GM10847 (cell line): ENCODE results near the gene GABARAPL1.

Source experiments
- POLR2A ChIP-seq: IDR thresholded peaks from 2 replicates; pipeline ENCODE4 v1.6.1; 2011; ENCODE audit not compliant: insufficient read length; ENCODE audit errors: extremely low read depth

The GABARAPL1 gene

DNA sequence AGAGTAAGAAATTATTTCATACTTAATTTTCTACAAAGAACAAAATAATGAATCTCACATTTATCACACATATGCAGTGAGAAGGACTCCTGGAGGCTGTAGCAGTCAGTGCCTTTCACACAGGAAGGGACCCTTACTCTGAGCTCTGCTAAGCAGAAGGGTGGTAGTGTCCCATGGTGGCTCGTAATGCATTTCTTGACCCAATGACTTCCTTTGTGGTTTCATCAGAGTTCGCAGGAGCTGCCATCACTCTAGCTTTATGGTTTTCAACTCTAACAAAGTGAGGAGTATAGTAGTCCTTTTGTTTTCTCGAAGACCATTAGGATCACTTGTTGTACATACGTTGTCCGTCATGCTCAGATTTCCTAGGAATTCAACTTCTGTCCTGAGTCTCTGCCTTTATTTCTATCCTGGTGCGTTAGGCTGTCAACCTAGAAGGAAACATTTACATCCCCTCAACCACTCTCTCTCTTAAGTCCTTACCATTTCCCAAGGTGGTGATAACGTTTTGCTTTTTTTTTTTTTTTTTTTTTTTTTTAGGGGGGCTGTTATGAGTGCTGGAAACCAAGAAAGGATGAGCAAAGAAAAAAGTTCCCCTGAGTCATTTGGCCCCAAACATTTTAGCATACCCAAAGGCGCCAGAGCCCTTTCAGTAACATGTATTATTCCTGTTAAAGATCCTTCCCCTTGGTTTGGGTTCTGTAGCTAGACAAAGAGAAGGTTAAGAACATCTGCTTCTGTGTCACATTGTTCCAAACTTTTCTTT, 37.2 kb downstream of the GABARAPL1 start:
- no peak for TF ChIP-seq POLR2A

DNA sequence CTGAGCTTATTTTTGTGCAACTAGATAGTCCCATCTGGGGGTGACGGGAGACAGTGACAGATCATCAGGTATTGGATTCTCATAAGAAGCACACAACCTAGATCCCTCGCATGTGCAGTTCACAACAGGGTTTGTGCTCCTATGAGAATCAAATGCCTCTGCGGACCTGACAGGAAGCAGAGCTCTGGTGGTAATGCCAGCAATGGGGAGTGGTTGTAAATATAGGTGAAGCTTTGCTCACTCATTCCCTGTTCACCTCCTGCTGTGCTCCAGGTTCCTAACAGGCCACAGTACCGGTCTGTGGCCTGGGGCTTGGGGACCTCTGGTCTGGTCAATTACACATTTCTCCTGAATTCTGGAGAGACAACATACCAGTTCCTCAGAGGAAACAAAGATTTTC, 39.0 kb downstream of the GABARAPL1 start:
- TF ChIP-seq POLR2A: no peak

DNA sequence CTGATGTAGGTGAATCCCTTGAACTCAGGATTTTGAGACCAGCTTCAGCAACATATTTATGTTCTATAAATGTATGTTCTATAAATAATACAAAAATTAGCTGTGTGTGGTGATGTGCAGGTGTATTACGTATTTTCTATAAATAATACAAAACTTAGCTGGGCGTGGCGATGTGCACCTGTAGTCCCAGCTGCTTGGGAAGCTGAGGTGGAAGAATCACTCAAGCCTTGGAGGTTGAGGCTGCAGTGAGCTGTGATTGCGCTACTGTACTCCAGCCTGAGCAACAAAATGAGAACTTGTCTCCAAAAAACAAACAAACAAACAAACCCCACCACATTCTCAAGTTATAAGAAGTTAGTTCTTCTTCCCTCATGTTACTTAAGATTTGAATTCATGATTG, 39.5 kb downstream of the GABARAPL1 start:
- no peak for TF ChIP-seq POLR2A

DNA sequence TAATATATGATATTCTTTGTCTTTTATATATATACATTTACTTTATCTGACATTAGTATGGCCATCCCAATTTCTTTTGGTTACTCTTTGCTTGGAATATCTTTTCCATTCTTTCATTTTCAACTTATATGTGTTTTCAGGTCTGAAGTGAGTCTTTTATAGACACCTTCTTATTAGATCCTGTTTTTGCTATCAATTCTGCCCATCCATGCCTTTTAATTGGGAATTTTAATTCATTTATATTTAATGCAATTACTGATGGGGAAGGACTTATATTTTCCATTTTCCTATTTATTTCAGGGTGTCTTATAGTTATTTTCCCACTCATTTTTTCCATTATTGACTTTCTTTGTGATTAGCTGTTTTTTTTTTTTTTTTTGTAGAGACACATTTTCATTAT, 43.4 kb downstream of the GABARAPL1 start:
- TF ChIP-seq POLR2A: no peak

DNA sequence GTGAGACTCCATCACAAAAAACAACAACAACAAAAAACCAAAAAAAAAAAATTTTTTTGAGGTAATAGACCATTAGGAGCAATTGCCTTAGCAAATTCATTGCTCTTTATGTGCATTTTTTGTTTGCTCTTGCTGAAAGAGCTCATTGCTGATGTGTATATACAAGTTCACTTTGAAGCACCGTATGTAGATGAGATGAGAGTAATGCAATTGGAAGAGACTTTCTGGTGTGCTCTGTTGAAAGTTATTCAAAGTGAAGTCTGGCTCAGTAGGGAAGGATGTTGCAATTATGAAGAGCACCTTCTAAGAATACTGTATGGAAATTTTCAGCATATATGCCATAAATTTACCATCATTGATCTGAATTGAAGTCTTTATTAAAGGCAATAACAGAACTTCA, 48.2 kb downstream of the GABARAPL1 start:
- no peak for TF ChIP-seq POLR2A

DNA sequence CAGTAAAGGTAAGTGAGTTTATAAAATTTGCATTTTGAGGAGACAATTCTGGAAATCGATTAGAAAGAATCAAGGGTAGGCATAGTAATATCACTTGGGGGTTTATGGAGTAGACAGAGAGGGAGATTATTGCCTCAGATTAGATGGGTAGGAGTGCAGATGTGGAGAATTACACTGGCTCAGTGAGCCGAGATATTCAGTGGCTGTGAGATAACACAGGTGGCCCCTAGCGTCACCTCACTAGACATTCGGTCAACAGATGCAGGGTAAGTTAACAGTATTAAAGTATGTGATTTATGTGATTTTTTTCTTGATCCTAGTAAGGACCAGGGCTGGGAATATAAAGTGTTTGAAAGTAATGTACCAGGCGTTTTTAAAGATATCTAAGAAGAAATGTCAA, 55.4 kb downstream of the GABARAPL1 start:
- no peak for TF ChIP-seq POLR2A

DNA sequence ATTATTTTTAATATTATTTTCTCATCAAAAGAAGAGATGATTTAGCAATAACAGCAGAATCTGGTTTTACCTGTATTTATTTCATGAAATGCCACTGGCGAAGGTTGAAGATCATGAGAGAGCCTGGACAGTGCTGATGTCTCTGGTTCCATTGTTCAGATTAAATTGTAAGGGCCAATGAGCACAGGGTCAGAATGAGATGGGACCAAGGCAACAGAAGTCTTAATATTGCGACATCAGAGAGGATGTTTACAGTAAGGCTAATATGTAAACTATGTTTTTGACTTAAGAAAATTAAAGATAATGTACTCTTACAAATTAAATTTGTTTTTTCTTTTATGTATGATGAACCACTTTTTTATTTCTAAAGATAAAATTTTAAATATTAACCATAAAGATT, 59.8 kb downstream of the GABARAPL1 start:
- no peak for TF ChIP-seq POLR2A
